ENCODE data around the gene UNC5A. TPM values are rescaled to one million over a fixed set of nuclear protein-coding genes. Genes with fewer than 3 reads are reported as not detected.

Gene UNC5A
- total and polyA plus RNA-seq, 2 of the 8 experiments (the other 6 are each of a cell fraction or from before 2014, with no cell fraction given): 4.0 to 7.6 TPM

GRCh38 chr5:176825957-176826356 lies 15.6 kb downstream of the UNC5A start:
- 91% methylated on average over 4 of the region's 4 CpGs; no CpG with 5 or more reads in 1 of the 2 experiments for WGBS, 2 experiments (ENCODE audit: extremely low coverage in 1 of 2, insufficient coverage in 1 of 2, insufficient read length in 1 of 2, insufficient replicate concordance in 2 of 2, low coverage in 1 of 2, low lambda C conversion rate in 2 of 2, missing lambda C conversion rate in 1 of 2)
- TF ChIP-seq PHF8 (conservative IDR thresholded peaks at IDR 0.05; ENCODE audit: low read depth, low read length) (no peak), GTF2F1 (IDR thresholded peaks at IDR 0.05; ENCODE audit: borderline replicate concordance, low read depth, low read length) (no peak), EZH2 (IDR thresholded peaks at IDR 0.05; ENCODE audit: low read depth, low read length, severe bottlenecking) (no peak), HDAC6 (IDR thresholded peaks at IDR 0.05; ENCODE audit: low read depth, low read length) (no peak), BRCA1 (IDR thresholded peaks at IDR 0.05; ENCODE audit: low read depth, low read length) (no peak), TBP (IDR thresholded peaks at IDR 0.05; ENCODE audit: low read depth, low read length) (no peak), HDAC2 (IDR thresholded peaks at IDR 0.05; ENCODE audit: borderline replicate concordance in 1 of 2, low read depth in 2 of 2, low read length in 2 of 2) (no peak), RAD21 (IDR thresholded peaks at IDR 0.05 in 1 of 2, conservative IDR thresholded peaks at IDR 0.05 in 1 of 2; ENCODE audit: low read depth in 2 of 2, low read length in 2 of 2) (no peak), TEAD4 (IDR thresholded peaks at IDR 0.05; ENCODE audit: low read depth, low read length) (no peak), ATF2 (IDR thresholded peaks at IDR 0.05; ENCODE audit: low read length) (no peak)

More at GRCh38 chr5:176825957-176826356, 15.6 kb downstream of the UNC5A start:
- H3K27me3 ChIP-seq (replicated peaks in 1 of 4; ENCODE audit: control insufficient read depth in 3 of 4, extremely low read depth in 1 of 4, insufficient read depth in 3 of 4, low read length in 3 of 4): no peaks in the 10 kb centered on the region
- H2BK20ac ChIP-seq (ENCODE audit: low read length): no peak overlapping the region
- no peak overlapping the region for H3K14ac ChIP-seq (ENCODE audit: insufficient read length)
- no peak overlapping the region for H2BK15ac ChIP-seq (ENCODE audit: low read length)
- no peak overlapping the region for H4K5ac ChIP-seq (ENCODE audit: insufficient read length, low read depth, low read length)
- no peak overlapping the region for H3K4me3 ChIP-seq (ENCODE audit: extremely low read depth in 1 of 4, insufficient read depth in 2 of 4, low read depth in 3 of 4, low read length in 4 of 4)
- H2BK12ac ChIP-seq (ENCODE audit: low read depth, low read length): no peak overlapping the region
- no peak overlapping the region for H3K4me2 ChIP-seq (ENCODE audit: insufficient read depth in 1 of 2, low read depth in 2 of 2, low read length in 2 of 2)
- no peaks in the 10 kb centered on the region for H3K36me3 ChIP-seq (ENCODE audit: control insufficient read depth in 2 of 4, insufficient read depth in 4 of 4, low read length in 3 of 4)
- FAIRE-seq (no peak), DNase-seq (ENCODE audit: low read depth in 1 of 2, low spot score in 2 of 2) (no peak)
- H4K91ac ChIP-seq (replicated peaks; ENCODE audit: insufficient read length, low read length): no peak overlapping the region
- no peak overlapping the region for H2AFZ ChIP-seq (ENCODE audit: low read length)
- H2BK120ac ChIP-seq (replicated peaks; ENCODE audit: low read depth, low read length): no peak overlapping the region
- no peak overlapping the region for H2BK5ac ChIP-seq (ENCODE audit: low read depth, low read length)
- H3K4me1 ChIP-seq (replicated peaks in 1 of 4; ENCODE audit: control insufficient read depth in 3 of 4, insufficient read depth in 4 of 4, low read length in 3 of 4): peaks cover 0 to 5% (median 0%) of the 10 kb centered on the region in 4 experiments; a peak in 3 of 7 replicates
- no peak overlapping the region for H4K8ac ChIP-seq (ENCODE audit: extremely low read depth, insufficient read depth, low read length)
- H3K9me3 ChIP-seq (ENCODE audit: insufficient read depth in 2 of 2, low read depth in 1 of 2, low read length in 1 of 2): no peaks in the 10 kb centered on the region
- no peak overlapping the region for H3K27ac ChIP-seq (ENCODE audit: low read depth, low read length)
- CTCF ChIA-PET (ENCODE audit: partially characterized antibody): interaction anchor here (0.8 to 3.4 kb wide), 8 partner anchors 8 to 167 kb away, joined by 3 to 18 read pairs (median 4); no protein-coding TSS in a partner anchor
- no peak overlapping the region for H3K56ac ChIP-seq (replicated peaks; ENCODE audit: insufficient read length, low read depth, low read length)
- POLR2A ChIA-PET (ENCODE audit: partially characterized antibody): no interaction called here
- no peaks in the 10 kb centered on the region for H3K79me2 ChIP-seq (ENCODE audit: control insufficient read depth in 1 of 2, insufficient read depth in 2 of 2, low read length in 2 of 2)
- H3K4ac ChIP-seq (replicated peaks; ENCODE audit: insufficient read length, low read depth, low read length): no peak overlapping the region
- H2AK5ac ChIP-seq (ENCODE audit: low read depth, low read length): no peak overlapping the region
- H4K20me1 ChIP-seq (replicated peaks in 1 of 2; ENCODE audit: control insufficient read depth in 1 of 2, insufficient read depth in 2 of 2, low read length in 2 of 2): peaks cover 0 to 9% of the 10 kb centered on the region in 2 experiments
- H3K23me2 ChIP-seq (ENCODE audit: low read depth, low read length): peaks cover 9% of the 10 kb centered on the region; the same call in 1 of the 2 replicates
- no peak overlapping the region for H3K9ac ChIP-seq (replicated peaks in 1 of 4; ENCODE audit: extremely low read depth in 1 of 4, low read depth in 3 of 4, low read length in 3 of 4)
- H3K23ac ChIP-seq (ENCODE audit: insufficient read length): no peak overlapping the region
- peaks cover 2% of the 10 kb centered on the region; the same call in 1 of the 2 replicates for H3K79me1 ChIP-seq (ENCODE audit: low read depth, low read length)
- no peak overlapping the region for H3K18ac ChIP-seq (ENCODE audit: extremely low read depth, low read length)

Measured in H1 (cell line).